ENCODE measurements around the gene ISL2. TPM values are rescaled to one million over a fixed set of nuclear protein-coding genes. Genes with fewer than 3 reads are reported as not detected.
A peak's percentile ranks its signal among the peaks of the same experiment; 100 is the strongest.

The ISL2 gene
- total and polyA plus RNA-seq, 2 donors (not counting 1 experiment from before 2014, with no cell fraction given), result 0.03 to 0.17 TPM

DNA sequence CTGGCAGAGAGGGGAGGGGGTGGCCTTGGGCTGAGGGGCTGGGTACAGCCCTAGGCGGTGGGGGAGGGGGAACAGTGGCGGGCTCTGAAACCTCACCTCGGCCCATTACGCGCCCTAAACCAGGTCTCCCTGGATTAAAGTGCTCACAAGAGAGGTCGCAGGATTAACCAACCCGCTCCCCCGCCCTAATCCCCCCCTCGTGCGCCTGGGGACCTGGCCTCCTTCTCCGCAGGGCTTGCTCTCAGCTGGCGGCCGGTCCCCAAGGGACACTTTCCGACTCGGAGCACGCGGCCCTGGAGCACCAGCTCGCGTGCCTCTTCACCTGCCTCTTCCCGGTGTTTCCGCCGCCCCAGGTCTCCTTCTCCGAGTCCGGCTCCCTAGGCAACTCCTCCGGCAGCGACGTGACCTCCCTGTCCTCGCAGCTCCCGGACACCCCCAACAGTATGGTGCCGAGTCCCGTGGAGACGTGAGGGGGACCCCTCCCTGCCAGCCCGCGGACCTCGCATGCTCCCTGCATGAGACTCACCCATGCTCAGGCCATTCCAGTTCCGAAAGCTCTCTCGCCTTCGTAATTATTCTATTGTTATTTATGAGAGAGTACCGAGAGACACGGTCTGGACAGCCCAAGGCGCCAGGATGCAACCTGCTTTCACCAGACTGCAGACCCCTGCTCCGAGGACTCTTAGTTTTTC is 4.9 kb downstream of the ISL2 start:
- H4K20me1 ChIP-seq (ENCODE audit: control insufficient read depth, extremely low read depth, insufficient read depth, low read length), result no peaks in the 10 kb centered on the region
- H3K27me3 ChIP-seq (ENCODE audit: control insufficient read depth, insufficient read depth, low read length), result peaks cover 92% of the 10 kb centered on the region
- no peaks in the 10 kb centered on the region for H3K79me2 ChIP-seq (ENCODE audit: control insufficient read depth, insufficient read depth, low read length)
- no peaks in the 10 kb centered on the region for H3K36me3 ChIP-seq (ENCODE audit: control insufficient read depth, insufficient read depth, low read length)
- H3K4me3 ChIP-seq (replicated peaks in 1 of 4; ENCODE audit: control extremely low read depth in 1 of 4, insufficient read depth in 1 of 4, low read depth in 3 of 4, low read length in 4 of 4), result no peak overlapping the region
- no peak for DNase-seq (ENCODE audit: low read depth in 2 of 2)
- no peak overlapping the region for H2AFZ ChIP-seq (ENCODE audit: low read length)
- no peaks in the 10 kb centered on the region for H3K9me3 ChIP-seq (ENCODE audit: control insufficient read depth, insufficient read depth, low read depth, low read length)
- no peaks in the 10 kb centered on the region for H3K4me1 ChIP-seq (ENCODE audit: control insufficient read depth, extremely low read depth, insufficient read depth, low read length)
- no peak overlapping the region for H3K27ac ChIP-seq (ENCODE audit: insufficient read depth, low read length)
- H3K9ac ChIP-seq (ENCODE audit: insufficient read depth, low read length), result no peak overlapping the region
- TF ChIP-seq, protein P1, sequence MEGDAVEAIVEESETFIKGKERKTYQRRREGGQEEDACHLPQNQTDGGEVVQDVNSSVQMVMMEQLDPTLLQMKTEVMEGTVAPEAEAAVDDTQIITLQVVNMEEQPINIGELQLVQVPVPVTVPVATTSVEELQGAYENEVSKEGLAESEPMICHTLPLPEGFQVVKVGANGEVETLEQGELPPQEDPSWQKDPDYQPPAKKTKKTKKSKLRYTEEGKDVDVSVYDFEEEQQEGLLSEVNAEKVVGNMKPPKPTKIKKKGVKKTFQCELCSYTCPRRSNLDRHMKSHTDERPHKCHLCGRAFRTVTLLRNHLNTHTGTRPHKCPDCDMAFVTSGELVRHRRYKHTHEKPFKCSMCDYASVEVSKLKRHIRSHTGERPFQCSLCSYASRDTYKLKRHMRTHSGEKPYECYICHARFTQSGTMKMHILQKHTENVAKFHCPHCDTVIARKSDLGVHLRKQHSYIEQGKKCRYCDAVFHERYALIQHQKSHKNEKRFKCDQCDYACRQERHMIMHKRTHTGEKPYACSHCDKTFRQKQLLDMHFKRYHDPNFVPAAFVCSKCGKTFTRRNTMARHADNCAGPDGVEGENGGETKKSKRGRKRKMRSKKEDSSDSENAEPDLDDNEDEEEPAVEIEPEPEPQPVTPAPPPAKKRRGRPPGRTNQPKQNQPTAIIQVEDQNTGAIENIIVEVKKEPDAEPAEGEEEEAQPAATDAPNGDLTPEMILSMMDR (conservative IDR thresholded peaks at IDR 0.05 in 1 of 2, IDR thresholded peaks at IDR 0.05 in 1 of 2; ENCODE audit: low read depth in 1 of 2, low read length in 2 of 2), result no peak
- TF ChIP-seq EZH2 (IDR thresholded peaks at IDR 0.05; ENCODE audit: low read length, missing control alignments), result peak; percentile 86
- H3K4me2 ChIP-seq (ENCODE audit: extremely low read depth, insufficient read depth, low read length), result no peak overlapping the region

DNA sequence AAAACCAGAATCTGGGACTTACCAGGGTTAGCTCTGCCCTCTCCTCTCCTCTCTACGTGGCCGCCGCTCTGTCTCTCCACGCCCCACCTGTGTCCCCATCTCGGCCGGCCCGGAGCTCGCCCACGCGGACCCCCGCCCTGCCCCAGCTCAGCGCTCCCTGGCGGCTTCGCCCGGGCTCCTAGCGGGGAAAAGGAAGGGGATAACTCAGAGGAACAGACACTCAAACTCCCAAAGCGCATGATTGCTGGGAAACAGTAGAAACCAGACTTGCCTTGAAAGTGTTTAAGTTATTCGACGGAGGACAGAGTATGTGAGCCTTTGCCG is 5.4 kb downstream of the ISL2 start:
- no peaks in the 10 kb centered on the region for H3K79me2 ChIP-seq (ENCODE audit: control insufficient read depth, insufficient read depth, low read length)
- H4K20me1 ChIP-seq (ENCODE audit: control insufficient read depth, extremely low read depth, insufficient read depth, low read length), result no peaks in the 10 kb centered on the region
- H3K4me3 ChIP-seq (replicated peaks in 1 of 4; ENCODE audit: control extremely low read depth in 1 of 4, insufficient read depth in 1 of 4, low read depth in 3 of 4, low read length in 4 of 4), result no peak overlapping the region
- no peaks in the 10 kb centered on the region for H3K4me1 ChIP-seq (ENCODE audit: control insufficient read depth, extremely low read depth, insufficient read depth, low read length)
- H3K4me2 ChIP-seq (ENCODE audit: extremely low read depth, insufficient read depth, low read length), result no peak overlapping the region
- no peaks in the 10 kb centered on the region for H3K36me3 ChIP-seq (ENCODE audit: control insufficient read depth, insufficient read depth, low read length)
- no peaks in the 10 kb centered on the region for H3K9me3 ChIP-seq (ENCODE audit: control insufficient read depth, insufficient read depth, low read depth, low read length)
- no peak overlapping the region for H3K27ac ChIP-seq (ENCODE audit: insufficient read depth, low read length)
- no peak overlapping the region for H3K9ac ChIP-seq (ENCODE audit: insufficient read depth, low read length)
- H2AFZ ChIP-seq (ENCODE audit: low read length), result no peak overlapping the region
- no peak for DNase-seq (ENCODE audit: low read depth in 2 of 2)
- TF ChIP-seq, protein P1 (conservative IDR thresholded peaks at IDR 0.05 in 1 of 2, IDR thresholded peaks at IDR 0.05 in 1 of 2; ENCODE audit: low read depth in 1 of 2, low read length in 2 of 2), result no peak
- no peak for TF ChIP-seq EZH2 (IDR thresholded peaks at IDR 0.05; ENCODE audit: low read length, missing control alignments)
- peaks cover 90% of the 10 kb centered on the region for H3K27me3 ChIP-seq (ENCODE audit: control insufficient read depth, insufficient read depth, low read length)

DNA sequence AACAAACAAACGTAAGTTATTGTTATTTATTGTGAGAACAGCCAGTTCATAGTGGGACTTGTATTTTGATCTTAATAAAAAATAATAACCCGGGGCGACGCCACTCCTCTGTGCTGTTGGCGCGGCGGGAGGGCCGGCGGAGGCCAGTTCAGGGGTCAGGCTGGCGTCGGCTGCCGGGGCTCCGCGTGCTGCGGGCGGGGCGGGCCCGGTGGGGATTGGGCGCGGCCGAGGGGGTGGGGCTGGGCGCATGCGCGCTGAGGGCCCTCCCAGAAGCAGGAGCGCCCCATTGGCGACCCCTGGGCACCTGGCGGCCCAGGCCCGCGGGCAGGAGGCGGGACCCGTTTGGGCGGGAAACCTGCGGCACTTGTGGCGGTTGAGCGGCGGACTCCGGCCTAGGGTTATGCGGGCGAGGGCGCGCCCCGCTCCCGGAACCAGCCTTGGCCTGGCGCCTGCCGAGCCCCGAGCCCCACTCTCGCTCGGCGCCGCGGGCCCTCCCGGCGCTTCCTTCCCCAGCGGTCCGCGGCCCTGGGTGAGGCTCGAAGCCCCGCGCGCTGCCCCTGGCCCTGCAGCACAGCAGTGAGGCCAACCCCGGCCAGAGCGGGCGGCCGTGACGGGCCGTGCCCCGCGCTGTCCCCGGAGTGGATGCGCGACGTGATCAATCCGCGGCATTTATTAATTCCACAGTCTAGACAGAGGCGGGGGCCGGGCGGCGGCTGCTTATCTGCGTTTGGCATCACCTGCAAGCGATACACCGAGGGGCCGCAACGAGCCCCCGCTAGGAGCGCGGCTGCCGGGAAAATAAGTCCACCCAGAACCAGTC is 6.0 kb downstream of the ISL2 start:
- H3K79me2 ChIP-seq (ENCODE audit: control insufficient read depth, insufficient read depth, low read length), result no peaks in the 10 kb centered on the region
- no peaks in the 10 kb centered on the region for H4K20me1 ChIP-seq (ENCODE audit: control insufficient read depth, extremely low read depth, insufficient read depth, low read length)
- no peak overlapping the region for H2AFZ ChIP-seq (ENCODE audit: low read length)
- H3K9ac ChIP-seq (ENCODE audit: insufficient read depth, low read length), result no peak overlapping the region
- TF ChIP-seq, protein P1 (conservative IDR thresholded peaks at IDR 0.05 in 1 of 2, IDR thresholded peaks at IDR 0.05 in 1 of 2; ENCODE audit: low read depth in 1 of 2, low read length in 2 of 2), result no peak
- TF ChIP-seq EZH2 (IDR thresholded peaks at IDR 0.05; ENCODE audit: low read length, missing control alignments), result no peak
- H3K36me3 ChIP-seq (ENCODE audit: control insufficient read depth, insufficient read depth, low read length), result no peaks in the 10 kb centered on the region
- no peak overlapping the region for H3K4me2 ChIP-seq (ENCODE audit: extremely low read depth, insufficient read depth, low read length)
- H3K27me3 ChIP-seq (ENCODE audit: control insufficient read depth, insufficient read depth, low read length), result peaks cover 85% of the 10 kb centered on the region
- no peaks in the 10 kb centered on the region for H3K9me3 ChIP-seq (ENCODE audit: control insufficient read depth, insufficient read depth, low read depth, low read length)
- no peak for DNase-seq (ENCODE audit: low read depth in 2 of 2)
- no peak overlapping the region for H3K4me3 ChIP-seq (replicated peaks in 1 of 4; ENCODE audit: control extremely low read depth in 1 of 4, insufficient read depth in 1 of 4, low read depth in 3 of 4, low read length in 4 of 4)
- no peaks in the 10 kb centered on the region for H3K4me1 ChIP-seq (ENCODE audit: control insufficient read depth, extremely low read depth, insufficient read depth, low read length)
- H3K27ac ChIP-seq (ENCODE audit: insufficient read depth, low read length), result no peak overlapping the region

Measured in fibroblast of lung (primary cell).